HG03378 (cell line): ENCODE measurements around the gene PLEKHG4B.

ENCODE experiments used
- ATAC-seq: cut with Tn5 transposase; IDR thresholded peaks from one replicate; pipeline ENCODE4 v1.9.1; 2021; ENCODE audit warnings: mild to moderate bottlenecking, moderate library complexity; ENCODE audit not compliant: unreplicated experiment

Gene PLEKHG4B

DNA sequence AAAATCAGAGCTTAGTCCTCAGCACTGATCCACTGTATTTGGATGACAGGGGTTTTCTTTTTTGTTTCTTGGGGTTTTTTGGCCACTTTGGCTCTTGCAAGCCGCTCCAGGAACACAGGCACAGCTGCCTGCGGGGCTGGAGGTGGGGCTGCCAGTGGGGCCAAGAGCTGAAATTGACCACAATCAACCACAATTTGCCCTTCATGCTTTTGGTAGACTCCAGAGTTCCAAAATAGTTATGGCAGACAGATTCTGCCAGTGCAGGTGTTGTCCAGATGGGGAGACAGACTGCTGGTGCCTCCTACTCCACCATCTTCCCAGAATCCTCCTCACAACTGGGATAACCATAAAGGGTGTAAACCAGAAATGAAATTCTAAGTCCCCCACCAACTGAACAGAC lies 36.5 kb downstream of the PLEKHG4B start:
- no peak for ATAC-seq

DNA sequence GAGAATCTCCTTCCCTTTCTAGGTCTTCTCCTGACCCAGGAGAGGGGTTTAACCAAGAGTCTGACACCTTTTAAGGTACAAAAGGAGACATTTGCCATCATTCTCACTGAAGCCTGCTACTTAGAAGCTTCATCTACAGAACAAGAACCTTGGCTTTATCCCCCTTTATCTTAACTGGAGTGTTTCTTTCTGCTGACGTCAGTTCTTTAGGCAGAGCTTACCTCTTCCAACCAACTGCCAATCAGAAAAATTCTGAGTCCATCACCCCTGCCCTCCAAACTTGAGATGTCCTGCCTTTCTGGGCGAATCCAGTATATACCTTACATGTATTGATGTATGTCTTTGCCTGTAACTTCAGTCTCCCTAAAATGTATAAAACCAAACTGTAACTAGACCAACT lies 37.2 kb downstream of the PLEKHG4B start:
- ATAC-seq = no peak

DNA sequence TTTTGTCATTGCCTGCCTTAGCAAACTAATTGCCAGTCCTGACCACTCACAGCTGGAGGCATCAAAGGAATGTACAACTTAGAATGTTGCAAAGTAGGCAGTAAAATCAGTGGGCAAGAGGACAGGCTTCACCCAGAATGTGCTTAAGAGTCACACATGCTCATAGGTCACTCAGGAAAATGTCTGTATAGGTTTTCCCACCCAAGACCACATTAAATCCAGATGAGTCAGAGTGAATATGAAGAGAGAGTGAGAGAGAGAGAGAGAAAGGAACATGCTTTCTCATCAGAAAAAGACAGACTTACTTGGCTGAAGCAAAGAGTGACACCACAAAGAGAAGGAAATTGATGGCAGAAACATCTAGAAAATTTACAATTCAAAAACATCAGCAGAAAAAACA lies 37.9 kb downstream of the PLEKHG4B start:
- no peak for ATAC-seq

DNA sequence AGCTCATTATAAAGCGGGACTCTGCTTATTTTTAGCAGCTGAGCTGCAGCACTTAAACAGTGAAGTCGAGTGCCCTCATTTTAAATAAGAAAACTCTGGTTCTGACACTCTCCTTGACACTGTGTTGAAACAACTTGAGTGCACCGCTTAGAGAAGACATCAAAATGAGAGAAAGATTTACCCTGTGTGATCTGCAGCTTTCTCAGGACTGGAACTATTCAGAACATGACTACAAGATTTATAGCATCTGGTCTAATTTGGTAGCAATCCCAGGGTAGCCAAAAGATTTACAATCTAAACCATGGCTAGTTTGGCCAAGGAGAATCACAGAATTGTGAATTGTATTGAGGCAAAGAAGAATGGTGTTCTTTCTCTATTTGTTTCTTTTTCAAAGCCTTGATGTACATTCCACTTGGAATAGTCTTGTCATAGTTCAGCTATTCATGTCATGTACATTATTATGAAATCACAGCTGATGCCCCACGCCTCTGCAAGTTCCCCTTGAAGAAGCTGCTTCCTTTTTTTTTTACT lies 38.7 kb downstream of the PLEKHG4B start:
- ATAC-seq = no peak

DNA sequence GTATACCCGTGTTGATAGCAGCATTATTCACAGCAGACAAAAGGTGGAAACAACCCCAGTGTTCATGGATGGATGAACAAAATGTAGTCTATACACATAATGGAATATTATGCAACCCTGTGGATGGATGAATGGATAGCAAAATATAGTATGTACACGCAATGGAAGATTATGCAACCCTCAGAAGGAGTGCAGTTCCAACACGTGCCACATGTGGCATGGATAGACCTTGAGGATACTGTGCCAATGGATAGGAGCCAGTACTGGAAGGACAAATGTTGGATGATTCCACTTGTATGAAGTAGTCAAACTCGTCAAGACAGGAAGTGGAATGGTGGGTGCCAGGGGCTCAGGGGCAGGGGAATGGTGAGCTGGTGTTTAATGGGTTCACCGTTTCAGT lies 44.9 kb downstream of the PLEKHG4B start:
- no peak for ATAC-seq

DNA sequence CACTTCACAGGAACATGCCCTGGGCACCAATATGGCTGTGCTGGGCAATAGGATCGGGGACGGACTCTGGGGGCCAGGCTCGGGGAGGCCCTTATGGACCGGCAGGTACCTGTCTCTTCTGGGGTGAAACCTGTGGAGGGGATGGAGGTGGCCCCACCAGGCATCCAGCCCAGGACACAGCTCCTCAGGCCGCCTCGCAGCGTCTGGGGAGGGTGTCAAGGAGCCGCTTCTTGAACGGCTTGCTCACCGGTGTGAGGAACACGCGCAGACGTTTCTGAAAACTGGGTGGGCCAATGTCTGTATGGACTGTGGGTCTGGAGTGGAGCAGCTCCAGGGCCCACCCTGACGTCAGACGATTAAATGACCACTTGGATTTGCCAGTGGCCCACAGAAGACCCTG lies 45.8 kb downstream of the PLEKHG4B start:
- ATAC-seq = no peak

DNA sequence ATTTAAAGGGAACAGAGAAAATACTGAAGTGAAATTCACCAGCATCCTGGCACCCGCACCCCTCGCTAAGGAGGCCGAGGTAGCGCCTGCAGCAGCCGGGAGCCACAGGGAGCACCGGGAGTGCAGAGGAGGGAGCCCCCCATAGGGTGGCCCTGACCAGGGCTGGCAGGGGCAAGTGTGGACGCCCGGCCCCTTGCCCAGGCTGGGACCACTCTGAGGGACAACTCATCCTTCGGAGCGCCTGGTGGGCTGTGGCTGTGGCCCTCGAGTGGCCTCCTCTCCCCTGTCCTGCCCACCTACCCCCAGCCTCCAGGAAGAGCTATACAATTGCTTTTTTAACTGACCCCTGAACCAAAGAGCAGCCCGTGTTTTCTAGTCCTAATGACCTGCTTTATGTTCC lies 47.0 kb downstream of the PLEKHG4B start:
- ATAC-seq = no peak

DNA sequence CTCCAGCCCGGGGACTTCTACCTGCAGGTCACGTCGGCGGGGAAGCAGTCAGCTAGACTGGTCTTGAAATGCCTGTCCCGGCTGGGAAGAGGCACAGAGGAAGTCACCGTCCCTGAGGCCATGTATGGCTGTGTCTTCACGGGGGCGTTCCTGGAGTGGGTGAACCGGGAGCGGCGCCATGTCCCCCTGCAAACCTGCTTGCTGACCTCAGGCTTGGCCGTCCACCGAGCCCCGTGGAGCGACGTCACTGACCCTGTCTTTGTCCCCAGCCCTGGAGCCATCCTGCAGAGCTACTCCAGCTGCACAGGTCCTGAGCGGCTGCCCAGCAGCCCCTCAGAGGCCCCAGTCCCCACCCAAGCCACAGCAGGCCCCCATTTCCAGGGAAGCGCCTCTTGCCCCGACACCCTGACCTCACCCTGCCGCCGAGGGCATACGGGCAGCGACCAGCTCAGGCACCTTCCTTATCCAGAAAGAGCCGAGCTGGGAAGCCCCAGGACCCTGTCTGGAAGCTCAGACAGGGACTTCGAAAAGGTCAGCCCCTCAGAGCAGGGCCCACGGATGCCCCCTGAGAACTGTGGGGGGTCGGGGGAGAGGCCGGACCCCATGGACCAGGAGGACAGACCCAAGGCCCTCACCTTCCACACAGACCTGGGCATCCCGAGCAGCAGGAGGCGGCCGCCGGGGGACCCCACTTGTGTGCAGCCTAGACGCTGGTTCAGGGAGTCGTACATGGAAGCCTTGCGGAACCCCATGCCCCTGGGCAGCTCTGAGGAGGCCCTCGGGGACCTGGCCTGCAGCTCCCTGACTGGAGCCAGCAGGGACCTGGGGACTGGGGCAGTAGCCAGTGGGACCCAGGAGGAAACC lies 47.8 kb downstream of the PLEKHG4B start:
- ATAC-seq = no peak

DNA sequence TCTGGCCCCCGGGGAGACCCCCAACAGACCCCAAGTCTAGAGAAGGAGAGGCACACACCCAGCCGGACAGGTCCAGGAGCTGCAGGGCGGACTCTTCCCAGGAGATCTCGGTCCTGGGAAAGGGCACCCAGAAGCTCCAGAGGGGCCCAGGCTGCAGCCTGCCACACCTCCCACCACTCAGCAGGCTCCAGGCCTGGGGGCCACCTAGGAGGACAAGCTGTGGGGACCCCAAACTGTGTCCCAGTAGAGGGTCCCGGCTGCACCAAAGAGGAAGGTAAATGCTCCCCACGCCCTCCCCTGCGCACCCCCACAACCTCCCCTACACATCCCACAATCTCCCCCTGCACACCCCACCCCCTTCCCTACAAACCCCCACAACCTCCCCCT lies 48.5 kb downstream of the PLEKHG4B start:
- no peak for ATAC-seq

DNA sequence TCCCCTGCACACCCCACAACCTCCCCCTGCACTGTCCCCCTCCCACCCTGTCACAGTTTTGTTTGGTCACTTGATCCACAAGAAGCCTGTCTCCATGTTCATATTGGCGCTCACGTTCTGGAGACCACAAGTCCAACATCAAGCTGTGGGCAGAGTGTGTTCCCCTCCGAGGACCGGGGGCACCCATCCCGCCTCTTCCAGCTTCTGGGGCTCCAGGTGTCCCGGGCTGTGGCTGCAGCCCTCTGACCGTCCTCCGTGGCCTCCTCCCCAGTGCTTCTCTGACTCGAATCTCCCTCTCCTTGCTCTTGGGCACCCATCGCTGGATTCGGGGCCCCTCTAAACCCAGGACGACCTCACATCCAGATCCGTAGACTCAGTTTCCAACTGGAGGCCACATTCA lies 49.2 kb downstream of the PLEKHG4B start:
- ATAC-seq = no peak

DNA sequence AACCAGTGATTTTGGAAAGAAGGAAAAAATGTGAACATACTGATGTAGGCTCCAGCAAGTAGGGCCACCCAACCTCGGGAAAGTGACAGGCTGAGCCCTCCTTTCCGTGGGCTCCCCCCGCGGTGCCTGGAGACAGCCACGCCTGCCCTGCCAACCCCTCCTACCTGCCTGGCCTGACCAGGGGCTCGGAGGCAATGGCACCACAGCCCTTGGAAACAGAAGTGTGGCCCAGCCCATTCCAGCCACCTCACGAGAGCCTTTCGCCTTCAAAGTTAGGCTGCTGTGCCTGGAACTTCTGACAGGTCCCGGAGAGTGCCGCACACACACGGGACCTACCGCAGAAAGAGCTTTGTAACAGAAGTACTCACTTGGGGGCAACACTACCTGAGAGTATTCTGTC lies 49.8 kb downstream of the PLEKHG4B start:
- no peak for ATAC-seq

DNA sequence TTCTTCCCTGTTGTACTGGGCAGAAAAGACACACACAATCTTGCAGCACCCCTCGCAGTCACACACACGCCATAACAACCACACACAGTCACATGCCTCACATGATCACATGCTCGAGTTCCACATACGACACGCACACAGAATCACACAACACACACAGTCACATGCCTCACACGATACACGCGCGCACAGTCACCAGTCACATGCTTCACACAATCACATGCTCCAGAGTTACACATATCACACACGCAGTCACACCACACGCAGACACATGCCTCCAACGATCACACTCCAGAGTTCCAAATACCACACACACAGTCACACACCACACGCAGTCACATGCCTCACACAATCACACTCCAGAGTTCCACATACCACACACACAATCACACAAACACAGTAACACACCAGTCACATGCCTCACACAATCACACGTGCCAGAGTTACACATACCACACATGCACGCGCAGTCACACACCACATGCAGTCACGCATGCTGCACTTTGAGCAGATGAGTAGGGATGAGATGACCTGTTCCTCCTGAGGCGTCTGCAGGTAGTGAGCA lies 50.4 kb downstream of the PLEKHG4B start:
- no peak for ATAC-seq

DNA sequence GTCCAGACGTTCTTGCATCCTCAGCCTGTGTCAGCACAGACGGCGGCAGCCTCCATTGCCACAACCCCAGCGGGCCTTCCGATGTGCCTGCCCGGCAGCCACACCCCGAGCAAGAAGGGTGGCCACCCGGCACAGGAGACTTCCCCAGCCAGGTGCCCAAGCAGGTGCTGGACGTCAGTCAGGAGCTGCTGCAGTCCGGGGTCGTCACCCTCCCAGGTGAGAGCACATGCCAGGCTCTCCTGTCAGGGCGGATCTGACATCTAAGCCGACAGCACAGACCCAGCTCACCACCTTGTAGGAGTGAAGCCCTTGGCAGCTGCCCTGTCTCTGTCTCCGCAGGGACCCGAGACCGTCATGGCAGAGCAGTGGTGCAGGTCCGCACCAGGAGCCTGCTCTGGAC lies 51.1 kb downstream of the PLEKHG4B start:
- ATAC-seq = no peak

DNA sequence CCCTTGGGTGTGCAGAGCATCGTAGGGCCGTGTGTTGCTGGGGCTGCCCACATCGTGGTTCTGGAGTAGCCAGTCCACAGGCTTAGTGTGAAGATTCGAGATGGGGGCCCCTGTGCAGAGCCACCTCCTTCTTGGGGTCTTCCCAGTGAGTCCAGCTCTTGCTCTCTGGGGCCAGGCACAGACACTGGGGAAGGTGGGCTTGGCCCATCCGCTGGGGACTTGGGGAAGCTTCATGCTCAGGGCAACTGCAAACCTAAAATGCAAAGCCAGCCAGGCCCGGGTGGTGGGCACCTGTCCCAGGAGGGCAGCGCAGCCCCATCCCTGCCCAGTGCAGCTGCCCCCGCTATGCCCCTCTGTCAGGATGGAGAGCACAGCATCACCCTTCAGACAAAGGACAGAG lies 53.0 kb downstream of the PLEKHG4B start:
- no peak for ATAC-seq

DNA sequence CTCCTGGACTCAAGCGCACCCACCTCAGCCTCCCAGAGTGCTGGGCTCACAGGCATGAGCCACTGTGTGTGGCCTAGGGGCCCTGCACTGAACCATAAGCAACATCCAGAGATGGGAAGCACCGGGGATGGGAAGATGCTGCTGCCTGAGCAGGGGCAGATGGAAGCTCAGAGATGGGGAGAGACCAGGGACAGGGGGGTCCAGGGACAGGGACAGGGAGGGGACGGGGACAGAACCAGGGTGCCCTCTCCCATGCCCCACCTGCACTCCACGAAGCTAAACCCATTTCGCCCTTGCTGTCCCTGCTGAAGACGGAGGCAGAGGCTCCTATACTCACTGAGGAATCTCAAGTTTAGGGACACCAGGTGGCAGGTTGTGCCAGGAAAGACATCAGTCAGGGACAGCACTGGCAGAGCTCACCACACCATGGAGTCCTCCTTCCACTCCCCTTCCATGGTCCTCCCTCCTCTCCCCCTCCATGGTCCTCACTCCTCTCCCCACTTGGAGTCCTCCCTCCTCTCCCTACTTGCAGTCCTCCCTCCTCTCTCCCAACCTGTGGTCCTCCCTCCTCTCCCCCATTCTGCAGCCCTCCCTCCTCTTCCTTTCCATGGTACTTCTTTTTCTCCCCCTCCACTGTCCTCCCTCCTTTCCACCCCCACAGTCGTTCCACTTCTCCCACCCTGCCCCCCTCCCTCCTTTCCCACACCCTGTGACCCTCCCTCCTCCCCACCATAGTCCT lies 53.8 kb downstream of the PLEKHG4B start:
- ATAC-seq = no peak

DNA sequence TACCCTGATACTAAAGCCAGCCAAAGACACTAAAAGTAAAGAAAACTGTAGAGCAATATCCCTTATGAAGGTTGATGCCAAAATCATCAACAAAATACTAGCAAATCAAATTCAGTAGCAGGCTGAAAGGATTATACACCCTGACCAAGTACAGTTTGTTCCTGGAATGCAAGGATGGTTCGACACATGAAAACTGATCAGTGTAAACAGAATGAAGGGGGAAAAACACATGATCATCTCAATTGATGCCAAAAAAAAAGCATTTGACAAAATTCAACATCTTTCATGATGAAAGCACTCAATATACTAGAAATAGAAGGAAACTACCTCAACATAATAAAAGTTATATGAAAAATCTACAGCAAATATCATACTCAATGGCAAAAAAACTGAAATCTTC lies 55.8 kb downstream of the PLEKHG4B start:
- ATAC-seq = no peak

DNA sequence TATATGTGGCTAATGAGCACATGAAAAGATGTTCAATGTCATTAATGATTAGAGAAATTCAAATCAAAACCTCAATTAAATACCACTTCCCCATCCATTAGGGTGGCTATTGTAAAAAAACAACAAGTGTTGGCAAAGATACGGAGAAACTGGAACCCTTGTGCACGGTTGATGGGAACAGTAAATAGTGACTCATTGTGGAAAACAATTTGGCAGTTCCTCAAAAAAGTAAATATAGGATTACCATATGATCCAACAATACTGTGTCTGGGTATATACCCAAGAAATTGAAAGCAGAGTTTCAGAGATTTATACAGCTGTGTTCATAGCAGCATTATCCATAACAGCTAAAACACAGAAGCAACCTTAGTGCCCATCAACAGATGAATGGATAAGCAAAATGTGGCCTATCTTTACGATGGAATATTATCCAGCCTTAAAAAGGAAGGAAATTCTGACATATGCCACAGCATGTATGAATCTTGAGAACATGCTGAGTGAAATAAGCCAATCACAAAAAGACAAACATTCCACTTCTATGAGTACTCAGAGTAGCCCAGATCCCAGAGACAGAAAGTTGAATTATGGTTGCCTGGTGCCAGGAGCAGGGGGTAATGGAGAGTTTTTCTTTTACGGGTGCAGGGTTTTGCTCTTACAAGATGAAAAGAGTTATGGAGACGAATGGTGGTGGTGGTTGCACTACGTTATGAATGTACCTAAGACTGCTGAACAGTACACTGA lies 57.9 kb downstream of the PLEKHG4B start:
- no peak for ATAC-seq

DNA sequence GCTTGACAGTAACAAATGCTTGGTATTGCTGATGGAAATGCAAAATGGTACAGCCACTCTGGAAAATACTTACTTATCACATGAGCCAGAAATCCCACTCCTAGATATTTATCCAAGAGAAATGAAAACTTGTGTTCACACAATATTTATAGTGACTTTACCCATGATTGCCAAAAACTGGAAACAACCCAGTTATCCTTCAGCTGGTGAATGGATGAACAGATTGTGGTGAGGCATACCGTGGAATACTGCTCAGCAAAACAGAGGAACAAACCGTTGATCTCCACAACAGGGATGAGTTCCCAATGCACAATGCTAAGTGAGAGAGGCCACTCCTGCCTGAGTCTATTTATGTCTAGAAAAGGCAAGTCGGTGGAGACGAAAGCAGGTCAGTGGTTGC lies 58.8 kb downstream of the PLEKHG4B start:
- no peak for ATAC-seq

DNA sequence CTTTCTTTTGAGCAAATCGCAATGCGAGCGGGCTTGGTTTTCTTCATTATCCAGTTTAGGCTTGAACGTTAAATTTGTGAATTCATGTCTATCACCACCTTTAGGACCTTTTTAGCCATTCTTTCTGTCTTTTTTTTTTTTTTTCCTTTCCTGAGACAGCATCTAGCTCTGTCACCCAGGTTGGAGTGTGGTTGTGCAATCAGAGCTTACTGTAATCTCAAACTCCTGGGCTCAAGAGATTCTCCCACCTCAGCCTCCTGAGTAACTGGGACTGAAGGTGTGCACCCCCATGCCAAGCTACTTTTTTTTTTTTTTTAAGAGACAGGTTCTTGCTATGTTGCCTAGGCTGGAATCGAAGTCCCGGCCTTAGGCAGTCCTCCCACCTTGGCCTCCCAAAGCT lies 60.1 kb downstream of the PLEKHG4B start:
- no peak for ATAC-seq

DNA sequence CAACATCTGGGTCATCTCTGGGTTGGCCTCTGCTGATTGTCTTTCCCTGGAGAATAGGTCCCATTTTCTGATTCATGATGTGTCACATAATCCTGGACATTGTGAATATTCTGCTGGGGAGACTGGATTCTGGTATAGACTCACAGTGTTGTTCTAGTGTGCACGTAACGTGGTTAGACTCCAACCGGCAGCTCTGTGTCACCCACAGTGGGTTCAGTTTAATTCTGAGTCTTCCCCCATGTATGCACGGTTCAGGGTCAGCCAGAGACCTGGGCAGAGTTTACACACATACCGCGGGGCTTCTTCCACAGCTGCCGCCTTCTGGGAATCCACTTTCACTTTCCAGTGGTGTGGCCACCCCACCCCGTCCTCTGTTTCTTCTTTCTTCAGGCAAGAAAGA lies 61.3 kb downstream of the PLEKHG4B start:
- ATAC-seq = no peak

DNA sequence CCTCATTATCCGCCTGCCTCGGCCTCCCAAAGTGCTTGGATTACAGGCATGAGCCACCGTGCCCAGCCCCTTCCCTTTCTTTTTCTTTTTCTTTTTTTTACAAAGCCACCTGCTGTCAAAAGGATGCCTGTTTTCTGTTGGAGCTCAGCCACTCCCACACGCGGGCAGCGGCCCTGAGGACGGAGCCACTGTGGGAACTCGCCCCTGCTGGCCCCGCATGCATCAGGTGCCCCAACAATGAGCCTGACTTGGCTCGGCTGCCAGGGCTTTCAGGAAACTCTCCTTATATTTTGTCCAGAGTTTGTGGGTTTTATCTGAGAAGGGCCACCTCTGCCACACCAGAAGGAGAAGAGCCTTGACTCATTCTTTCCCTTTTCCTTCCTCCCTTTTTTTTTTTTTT lies 62.3 kb downstream of the PLEKHG4B start:
- ATAC-seq = no peak
